ENCODE measurements around the gene AKR1C1.
A peak's percentile ranks its signal among the peaks of the same experiment; 100 is the strongest.
"Not testable (repeated sequence)": the region's sequence is repeated elsewhere in the genome, so short reads cannot be mapped to it uniquely, and the experiment has no call there.

The AKR1C1 gene

DNA sequence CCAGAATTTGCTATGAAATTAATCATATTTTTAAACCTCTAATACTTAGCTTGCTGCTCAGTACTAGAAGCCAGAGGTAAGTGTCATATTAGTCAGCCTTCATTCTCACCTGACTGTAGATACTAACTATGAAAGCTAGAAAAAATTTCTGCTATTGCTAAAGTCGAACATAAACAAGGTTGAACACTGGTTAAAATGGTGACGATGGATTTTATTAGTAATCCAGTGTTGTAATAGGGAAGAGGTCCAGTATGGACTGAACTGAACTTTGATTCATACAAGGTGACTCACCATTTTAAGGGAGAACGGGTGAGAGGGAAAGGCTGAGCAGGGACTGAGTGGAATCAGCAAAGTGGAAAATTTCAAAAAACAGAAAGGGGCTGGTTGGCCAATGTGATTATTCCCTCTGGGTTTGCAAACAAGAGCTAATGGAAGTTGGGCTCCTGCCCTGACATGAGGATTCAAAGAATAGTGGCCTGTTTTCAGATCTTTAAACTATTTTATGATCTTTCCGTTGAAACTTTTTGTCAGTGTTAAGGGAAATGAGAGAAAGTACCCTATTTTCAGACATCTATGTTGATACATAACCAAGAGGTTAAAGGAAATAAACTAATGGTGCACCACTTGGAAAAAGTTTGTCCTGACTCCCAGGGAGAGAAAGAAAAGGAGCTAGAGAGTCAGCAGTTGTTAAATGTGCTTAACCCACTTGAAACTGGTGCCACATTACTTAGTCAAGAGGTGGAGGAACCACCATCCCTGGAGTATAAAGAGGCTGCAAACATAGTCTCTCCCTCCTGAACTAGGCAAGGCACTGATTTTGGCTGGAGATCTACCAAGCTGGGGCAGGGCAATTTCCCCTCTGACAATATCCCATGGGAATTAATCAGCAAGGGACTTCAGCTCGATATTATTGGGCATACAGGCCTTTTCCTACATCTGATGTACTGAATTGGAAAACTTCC, 15.3 kb upstream of the AKR1C1 start:
- DNase-seq = no peak

DNA sequence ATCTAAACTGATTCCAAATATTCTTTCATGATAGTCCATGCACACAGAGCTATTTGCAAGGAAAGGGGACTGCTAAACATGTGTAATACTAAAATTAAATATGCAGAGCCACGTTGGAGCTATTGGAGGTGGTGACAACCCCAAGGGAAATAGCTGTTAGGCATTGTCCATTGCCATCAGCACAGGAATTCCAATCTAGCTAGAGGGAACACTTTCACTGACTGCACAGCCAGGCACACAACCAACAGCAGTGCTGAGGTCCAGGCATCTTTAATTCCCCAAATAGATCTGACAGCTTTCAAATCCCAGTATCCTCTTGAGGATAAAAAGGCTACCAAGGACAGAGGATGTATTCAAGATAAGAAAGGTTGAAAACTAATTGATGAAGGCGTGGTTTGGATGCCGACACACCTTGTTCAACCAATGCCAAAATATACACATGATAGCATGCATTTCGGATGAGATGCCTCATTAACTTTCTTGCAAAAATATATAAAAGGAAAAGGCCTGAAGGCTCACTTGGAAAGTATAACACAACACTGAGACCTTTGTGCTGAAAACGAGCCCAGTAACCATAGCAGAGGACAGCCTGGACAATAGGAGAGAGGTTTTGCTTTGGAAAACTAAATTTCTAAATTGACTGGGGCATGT, 11.6 kb upstream of the AKR1C1 start:
- not testable (repeated sequence) for DNase-seq

DNA sequence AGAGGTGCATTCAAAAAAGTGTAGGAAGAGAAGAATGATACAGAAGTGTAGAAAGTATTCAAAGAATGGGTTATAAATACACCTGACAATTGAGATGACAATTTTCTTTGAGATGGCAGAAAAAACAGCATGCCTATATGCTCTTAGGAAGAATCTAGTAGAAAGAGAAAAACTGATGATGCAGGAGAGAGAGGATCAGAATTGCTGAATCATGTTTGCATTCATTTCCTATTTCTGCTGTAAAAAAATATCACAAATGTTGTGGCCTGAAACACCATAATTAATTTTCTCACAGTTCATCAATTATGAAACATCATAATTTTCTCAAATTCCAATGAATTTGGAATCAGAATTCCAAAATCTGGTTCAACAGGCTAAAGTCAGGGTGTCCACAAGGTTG, 9.8 kb upstream of the AKR1C1 start:
- no peak for DNase-seq

DNA sequence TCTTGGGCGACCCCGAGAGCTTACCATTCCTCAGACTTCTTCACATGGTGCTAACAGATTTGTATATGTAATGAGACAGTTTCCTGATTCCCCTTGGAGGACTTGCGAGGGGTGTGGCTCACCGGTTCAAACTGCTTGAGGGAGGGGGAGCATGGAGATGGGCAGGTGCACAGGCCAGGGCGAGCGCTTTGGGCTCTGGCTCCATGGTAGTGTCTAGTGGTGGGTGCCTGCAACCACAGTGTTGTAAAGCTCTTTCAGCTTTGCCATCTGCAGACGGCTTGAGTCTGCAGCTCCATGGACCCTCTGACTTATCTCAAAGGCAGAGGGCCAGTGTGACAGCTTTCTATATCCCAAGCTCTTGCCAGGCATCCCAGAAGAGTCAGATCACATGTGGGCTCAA, 7.1 kb upstream of the AKR1C1 start:
- DNase-seq = not testable (repeated sequence)

DNA sequence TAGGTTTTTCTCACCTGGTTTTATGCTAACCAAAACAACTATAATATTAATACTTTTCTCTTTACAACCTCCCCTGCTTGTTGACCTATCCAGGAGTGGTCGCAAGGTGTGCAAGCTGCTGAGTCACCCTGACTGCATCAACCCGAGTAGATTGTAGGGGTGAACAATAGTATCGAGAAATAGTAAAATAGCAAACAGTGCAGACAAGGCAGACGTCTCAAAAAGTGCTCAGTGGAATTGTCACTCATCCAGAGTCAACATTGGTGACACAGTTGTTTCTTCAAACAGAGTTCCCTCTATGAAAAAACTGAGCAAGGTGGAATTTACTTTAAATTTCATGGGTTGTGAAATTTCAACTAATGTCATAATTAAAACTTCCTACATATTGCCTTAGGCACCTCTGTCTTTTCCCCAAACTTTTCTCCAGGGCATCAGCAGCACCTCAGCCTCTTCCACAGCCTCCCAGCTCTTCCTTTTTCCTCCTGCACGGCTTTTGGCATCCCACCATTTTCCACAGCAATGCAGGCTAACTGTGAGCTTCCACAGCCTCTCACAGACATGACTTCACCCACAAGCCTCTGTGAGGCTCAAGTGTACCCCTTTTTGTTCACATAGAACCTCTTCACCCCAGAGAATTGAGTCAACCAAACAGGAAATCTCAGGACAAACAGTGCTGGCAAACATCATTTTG, 6.1 kb upstream of the AKR1C1 start:
- DNase-seq = not testable (repeated sequence)

DNA sequence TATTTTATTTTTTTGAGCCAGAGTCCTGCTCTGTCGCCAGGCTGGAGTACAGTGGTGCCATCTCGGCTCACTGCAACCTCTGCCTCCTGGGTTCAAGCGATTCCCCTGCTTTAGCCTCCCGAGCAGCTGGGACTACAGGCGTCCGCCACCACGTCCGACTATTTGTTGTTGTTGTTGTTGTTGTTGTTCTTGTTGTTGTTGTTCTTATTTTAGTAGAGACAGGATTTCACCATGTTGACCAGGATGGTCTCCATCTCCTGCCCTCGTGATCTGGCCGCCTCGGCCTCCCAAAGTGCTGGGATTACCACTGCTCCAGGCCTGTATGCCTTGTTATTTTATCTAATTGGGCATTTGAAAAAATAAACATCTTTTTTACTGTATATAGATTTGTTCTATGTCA, 1.7 kb upstream of the AKR1C1 start:
- not testable (repeated sequence) for DNase-seq

DNA sequence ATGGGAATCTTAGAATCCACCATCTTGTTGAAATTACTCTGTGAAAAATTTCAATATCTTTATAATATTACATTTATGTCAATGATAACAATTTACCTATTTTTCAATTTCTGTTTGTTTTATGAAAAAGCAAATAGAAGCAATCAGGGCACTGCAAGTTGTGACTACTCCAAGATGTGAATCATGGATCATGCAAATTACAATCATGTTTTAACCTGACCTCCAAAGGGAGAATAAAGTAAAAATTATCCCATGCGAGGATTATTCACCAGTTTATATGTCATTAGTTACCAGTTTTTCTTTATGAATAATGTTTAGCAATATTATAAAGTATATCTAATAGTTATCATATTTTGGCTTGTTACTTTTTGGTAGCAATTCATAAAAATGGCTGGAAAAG, 907 bp upstream of the AKR1C1 start:
- DNase-seq = not testable (repeated sequence)

DNA sequence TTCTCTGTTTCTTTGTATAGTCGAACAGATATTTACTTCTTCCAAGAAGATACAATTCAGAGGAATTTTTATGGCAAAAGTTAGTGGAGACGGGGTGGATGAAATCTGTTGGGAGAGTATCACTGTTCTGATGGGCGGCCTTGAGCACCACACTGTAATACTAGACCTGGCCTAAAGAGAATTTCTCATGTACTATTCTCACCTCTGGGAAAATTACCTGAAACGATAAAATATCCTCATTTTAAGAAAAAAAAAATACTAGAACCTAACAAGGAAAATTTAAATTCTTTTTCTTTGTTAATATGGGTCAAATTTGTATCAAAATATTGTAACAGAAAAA, 570 bp downstream of the AKR1C1 start:
- not testable (repeated sequence) for DNase-seq

DNA sequence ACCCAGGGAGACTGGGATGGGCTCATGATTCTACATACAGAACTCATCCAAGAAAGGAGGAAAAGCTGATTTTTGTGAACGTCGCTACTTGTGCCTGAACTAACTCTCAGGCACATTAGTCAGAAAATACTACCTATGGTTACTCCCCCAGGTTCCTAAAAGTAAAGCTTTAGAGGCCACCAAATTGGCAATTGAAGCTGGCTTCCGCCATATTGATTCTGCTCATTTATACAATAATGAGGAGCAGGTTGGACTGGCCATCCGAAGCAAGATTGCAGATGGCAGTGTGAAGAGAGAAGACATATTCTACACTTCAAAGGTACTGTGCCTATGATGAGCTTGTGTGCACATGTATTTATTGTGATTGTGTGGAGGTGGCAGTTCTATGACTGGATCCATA, 2.5 kb downstream of the AKR1C1 start:
- not testable (repeated sequence) for DNase-seq

DNA sequence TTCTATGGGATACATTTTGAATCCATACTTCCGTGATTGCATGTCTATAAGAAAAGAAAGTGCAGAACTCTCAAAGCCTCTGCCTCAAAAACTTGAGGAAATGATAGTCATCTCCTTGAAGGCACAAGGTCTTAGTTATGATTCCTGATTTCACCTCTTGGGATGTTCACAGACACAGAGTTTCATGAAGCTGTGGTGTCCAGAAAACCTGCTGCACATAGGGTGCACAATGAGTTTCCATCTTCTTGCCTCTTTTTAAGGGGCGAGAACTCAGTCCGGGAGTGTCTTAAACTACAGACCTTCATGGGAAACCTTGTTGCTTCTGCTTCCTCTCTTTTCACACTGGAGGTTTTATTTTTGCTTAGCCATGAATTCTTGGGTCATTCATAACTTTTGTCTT, 4.0 kb downstream of the AKR1C1 start:
- DNase-seq = not testable (repeated sequence)

DNA sequence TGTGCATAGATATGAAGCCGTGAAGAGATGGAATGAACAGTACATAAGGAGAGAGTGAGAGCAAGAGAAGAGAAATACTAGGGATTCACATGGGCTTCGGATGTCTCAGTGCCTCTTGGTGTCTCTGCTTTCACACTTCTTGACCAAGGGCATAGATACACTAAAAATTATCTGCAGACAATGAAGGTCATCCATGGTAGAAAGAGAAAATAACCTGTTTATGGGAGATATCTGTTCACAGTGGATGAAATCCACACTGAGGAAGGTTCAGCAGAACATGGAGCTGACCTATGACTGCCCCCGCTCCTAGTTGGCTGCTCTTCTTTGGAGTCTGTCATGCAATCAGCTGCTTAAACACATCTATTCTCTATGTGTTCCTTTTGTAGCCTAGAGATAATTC, 6.1 kb downstream of the AKR1C1 start:
- DNase-seq = not testable (repeated sequence)

DNA sequence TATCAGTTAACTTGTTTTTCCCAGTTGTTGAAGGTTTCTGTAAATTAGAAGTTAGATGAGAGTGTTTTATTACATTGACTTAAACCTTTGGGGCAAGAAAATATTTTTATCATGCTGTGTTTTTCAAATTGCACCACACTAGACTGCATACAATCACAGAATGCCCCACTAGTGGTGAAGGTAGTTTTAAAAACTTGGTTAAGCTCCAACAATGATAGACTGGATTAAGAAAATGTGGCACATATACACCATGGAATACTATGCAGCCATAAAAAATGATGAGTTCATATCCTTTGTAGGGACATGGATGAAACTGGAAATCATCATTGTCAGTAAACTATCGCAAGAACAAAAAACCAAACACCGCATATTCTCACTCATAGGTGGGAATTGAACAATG, 7.1 kb downstream of the AKR1C1 start:
- DNase-seq = not testable (repeated sequence)

DNA sequence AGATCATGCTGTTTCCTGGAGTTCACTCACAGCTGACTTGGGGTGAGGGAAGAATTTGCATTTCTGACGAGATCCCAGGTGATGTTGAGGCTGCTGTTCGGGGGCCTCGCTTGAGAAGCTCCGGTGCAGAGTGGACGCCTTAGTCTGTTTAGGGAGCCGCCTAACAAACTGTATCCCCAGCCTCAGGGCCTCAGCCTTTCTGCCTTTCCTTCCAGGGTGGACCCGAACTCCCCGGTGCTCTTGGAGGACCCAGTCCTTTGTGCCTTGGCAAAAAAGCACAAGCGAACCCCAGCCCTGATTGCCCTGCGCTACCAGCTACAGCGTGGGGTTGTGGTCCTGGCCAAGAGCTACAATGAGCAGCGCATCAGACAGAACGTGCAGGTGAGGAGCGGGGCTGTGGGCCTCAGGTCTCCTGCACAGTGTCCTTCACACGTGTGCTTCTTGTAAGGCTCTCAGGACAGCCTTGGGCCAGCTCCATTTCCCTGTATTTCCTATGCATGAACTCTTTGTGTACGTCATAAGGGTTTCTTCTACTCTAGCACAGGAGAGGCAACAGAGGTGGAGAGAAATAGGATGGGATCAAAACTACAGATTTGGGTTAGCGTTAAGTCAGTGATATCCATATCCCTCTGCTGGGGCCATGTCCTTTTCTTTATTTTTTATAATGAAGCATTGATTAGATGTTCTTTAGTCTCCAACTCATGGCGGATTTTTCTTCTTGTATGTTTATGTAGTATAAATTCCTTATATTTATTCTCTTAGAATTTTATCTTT, 9.3 kb downstream of the AKR1C1 start:
- not testable (repeated sequence) for DNase-seq

DNA sequence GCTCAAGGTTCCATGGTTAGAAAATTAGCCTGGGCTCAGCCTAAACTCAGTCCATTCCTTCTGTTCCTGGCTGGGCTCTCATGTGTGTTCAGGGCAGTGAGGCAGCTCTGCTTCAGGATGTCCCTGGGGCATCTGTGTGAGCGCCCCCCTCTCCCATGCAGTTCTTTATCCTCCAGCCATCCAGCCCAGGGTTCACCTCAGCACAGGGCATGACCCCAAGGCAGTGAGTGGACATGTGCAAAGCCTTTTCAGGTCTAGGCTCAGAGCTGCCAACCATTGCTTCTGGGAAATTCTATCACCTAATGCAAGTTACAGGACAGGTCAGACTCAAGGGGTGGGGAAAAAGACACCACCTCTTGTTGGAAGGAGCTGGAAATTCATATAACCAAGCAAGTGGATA, 10.1 kb downstream of the AKR1C1 start:
- DNase-seq = not testable (repeated sequence)

DNA sequence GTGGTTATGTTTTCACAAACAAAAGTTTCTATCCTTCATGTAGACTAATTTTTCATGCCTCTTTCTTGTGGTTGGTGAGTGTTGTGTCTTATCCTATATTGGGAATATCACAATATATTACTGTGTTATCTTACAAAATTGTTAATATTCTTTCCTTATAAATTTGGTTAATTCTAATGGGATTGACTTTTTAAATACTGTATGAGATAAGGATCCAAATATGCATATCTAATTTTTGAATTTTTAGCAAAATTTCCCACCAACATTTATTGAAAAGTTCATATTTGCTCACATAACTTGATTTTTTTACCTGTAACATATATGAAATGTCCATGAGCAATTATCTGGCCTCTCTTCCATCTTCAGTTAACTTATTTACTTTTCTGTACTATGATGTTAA, 11.2 kb downstream of the AKR1C1 start:
- not testable (repeated sequence) for DNase-seq

DNA sequence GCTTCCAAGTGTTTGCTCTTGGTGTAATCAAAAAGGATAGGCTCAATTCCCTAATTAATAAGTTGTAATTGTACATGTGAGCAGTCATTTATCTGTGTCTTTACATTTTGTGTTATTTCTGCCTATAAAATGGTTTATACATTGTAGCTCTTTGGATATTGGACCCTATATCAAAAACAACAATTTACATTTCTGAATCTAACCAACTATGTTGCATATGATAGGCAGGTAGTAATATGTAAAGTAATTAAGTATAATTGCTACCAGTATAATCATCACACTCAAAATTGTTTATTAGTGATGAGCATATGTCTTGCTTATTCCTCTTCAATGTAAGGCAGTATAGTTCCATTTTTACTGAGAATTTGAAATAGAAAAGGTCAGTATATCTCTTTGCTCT, 13.8 kb downstream of the AKR1C1 start:
- no peak for DNase-seq

DNA sequence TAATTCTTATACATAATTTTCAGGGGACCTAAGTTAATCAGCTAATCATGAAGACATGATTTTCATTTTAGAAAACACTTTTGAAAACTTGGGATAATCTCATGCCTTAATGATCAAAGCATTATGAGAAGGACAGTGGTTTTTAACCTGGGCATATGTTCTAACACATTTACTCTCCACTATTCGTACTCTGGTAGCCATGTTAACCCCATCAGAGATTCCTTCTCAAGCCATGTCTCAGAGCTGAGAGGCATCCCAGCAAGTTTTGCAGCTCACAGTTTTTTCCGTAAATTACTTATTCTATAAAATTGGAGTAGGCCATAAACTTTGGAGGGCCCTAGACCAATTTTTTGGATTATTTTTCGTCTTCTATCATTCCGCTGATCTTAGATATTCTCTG, 15.7 kb downstream of the AKR1C1 start:
- DNase-seq = no peak

DNA sequence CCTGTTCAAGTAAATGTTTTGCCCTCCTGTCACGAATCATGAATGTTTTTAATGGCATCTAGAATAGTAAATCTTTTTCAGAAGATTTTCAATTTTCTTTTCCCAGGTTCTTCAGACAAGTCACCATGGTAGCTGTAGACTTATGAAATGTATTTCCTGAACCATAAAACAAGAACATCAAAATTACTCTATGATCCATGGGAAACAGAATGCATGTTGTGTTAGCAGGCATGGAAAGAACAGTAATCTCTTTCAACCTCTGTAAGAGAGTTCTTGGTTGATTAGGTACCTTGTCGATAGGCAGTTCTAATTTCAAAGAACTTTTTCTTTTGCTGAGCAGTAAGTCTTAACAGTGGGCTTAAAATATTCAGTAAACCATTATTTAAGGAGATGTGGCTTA, 17.6 kb downstream of the AKR1C1 start:
- DNase-seq = no peak

DNA sequence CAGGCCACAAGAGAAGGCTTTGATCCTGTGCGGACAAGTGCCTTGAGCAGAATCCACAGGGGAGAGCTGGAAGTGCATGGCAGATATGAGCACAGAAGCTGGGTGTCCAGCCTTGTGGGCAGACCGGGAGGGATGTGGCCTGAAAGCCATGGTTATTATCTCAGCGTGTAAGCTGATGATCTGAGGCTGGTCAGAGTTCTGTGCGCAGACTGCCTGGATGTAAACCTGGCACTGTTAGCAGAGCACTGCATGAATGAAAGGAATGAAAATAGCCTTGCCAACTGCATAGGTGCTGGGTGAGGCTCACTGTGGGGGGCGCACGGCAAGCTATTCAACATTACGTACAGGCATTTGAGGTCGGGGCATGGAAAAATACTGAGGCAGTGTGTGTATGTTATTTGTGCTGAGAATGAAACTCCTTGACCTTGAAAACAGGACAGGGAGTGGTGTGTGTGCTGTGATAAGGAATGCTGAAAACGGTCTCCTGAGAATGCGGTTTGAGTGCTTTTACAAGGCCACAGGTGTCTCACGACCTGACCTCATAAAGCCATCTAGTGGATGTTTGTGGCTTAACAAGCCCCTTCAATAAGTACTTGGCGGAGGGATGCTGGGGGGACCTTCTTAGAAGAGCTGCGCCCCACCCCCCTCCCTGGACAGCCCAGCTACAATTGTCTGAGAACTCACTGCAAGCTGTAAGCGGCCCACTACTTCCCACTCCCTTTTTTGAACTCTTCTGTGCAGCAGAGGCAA, 18.7 kb downstream of the AKR1C1 start:
- DNase-seq = peak; percentile 82

DNA sequence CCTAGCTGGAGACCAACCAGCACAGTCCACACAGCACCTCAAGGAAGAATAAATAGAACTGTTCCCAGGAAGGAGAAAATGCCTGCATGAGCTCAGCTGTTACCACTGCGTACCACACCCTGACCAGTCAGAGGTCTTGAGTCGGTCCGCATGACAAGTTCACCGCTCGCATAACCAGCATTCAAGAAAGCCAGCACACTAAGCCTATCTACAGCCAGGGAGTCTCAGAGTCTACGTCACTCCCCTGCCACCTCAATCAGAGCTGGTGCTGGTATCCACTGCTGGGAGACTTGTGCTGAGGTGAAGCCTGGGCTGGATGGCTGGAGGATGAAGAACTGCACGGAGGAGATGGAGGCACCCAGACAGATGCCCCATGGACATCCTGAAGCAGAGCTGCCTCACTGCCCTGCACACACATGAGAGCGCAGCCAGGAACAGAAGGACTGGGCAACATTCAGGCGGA, 19.6 kb downstream of the AKR1C1 start:
- DNase-seq = no peak

DNA sequence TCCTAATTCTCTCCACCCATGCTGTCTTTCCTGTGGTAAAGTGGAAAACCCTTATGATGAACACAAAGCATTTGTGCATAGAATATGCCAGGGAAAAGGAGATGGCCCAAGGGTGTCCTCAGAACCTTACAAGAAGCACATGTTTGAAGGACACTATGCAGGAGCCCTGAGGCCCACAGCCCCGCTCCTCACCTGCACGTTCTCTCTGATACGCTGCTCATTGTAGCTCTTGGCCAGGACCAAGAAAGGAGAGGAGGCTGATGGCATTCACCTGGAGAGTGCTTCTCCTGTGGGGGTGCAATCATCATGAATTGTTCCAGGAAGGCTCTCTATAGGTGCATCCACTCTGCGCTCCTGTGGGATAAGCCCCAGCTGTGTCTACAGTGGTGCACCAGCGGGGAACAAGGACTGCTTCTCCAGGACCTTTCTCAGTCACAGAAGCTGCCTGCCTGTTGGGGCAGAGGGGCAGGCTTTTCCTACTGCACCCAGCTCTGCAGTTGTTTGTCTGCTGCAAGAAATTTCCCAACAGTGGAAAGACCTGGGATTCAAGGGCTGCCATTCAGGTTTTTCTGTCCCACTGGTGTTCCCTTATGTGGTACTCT, 20.5 kb downstream of the AKR1C1 start:
- DNase-seq = peak; percentile 7

DNA sequence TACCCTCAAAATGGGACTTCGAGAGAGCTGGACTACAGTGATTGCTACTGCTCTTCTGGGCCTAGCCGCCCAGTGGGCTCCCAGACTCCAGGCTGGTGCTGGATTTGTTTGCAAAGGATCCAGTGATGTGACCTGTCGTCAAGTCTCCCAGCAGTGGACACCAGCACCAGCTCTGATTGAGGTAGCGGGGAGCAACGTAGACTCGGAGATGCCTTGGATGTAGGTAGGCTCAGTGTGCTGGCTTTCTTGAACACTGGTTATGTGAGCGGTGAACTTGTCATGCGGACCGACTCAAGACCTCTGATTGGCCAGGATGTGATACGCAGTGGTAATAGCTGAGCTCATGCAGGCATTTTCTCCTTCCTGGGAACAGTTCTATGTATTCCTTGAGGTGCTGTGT, 21.0 kb downstream of the AKR1C1 start:
- no peak for DNase-seq
